ENCODE measurements around the gene CAPZA3. TPM values are rescaled to one million over a fixed set of nuclear protein-coding genes. Genes with fewer than 3 reads are reported as not detected.
"Not testable (repeated sequence)": the region's sequence is repeated elsewhere in the genome, so short reads cannot be mapped to it uniquely, and the experiment has no call there.

CAPZA3 gene
- total RNA-seq, 2 donors from 2014 or later, result not detected

- intact Hi-C loops (cut with DNase I), result no loop called here
- H3K27ac ChIP-seq, result no peak overlapping the region
- no peaks in the 10 kb centered on the region for H3K27me3 ChIP-seq
- no peaks in the 10 kb centered on the region for H3K36me3 ChIP-seq (replicated peaks in 1 of 2; ENCODE audit: insufficient read depth in 1 of 2, low read depth in 2 of 2)
- H3K4me3 ChIP-seq, result no peak overlapping the region
- DNase-seq (no peak), ATAC-seq (no peak)
- H3K9me3 ChIP-seq, result no peaks in the 10 kb centered on the region
- TF ChIP-seq POLR2A (IDR thresholded peaks at IDR 0.05) (no peak), CTCF (IDR thresholded peaks at IDR 0.05) (no peak)
- 53 to 74% methylated on average over 1 of the region's 1 CpG for WGBS, 2 donors
- no peaks in the 10 kb centered on the region for H3K4me1 ChIP-seq
Measured at GRCh38 chr12:18755341-18755740, 17.4 kb downstream of the CAPZA3 start.

DNA sequence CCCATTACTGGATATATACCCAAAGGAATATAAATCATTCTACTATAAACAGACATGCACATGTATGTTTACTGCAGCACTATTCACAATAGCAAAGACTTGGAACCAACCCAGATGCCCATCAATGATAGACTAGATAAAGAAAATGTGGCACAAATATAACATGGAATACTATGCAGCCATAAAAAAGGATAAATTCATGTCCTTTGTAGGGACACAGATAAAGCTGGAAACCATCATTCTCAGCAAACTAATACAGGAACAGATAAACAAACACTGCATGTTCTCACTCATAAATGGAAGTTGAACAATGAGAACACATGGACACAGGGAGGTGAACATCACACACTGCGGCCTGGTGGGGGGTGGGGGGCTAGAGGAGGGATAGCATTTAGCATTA is 28.6 kb downstream of the CAPZA3 start:
- H3K4me1 ChIP-seq; DNase-seq; ATAC-seq; H3K27me3 ChIP-seq; H3K4me3 ChIP-seq; intact Hi-C loops (cut with DNase I); H3K36me3 ChIP-seq (replicated peaks in 1 of 2; ENCODE audit: insufficient read depth in 1 of 2, low read depth in 2 of 2); H3K9me3 ChIP-seq; H3K27ac ChIP-seq: not testable (repeated sequence)
- WGBS, 2 donors, result 73 to 78% methylated on average over 1 of the region's 1 CpG

DNA sequence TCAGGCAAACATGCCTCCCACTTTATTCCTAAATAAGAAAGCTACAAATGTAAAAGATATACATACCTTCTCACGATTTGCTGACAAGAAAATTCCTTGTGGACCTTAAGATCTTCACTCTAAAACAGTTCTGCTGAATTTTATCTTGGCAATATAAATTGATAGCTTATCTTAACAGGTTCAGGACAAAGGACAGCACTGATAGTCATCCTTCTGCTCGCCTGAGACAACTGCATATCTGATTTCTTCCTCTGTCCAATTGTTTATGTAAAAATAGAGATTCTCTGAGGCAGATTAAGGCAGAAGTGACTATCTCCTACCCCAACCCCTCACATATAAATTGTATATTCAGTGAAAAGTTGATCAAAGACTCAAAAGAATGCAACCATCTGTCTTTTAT is 44.9 kb downstream of the CAPZA3 start:
- Histone ChIP-seq H3K4me3 (no peak overlapping the region), H3K27ac (no peak overlapping the region), H3K4me1 (no peaks in the 10 kb centered on the region), H3K27me3 (no peaks in the 10 kb centered on the region), H3K9me3 (no peaks in the 10 kb centered on the region), H3K36me3 (replicated peaks in 1 of 2; ENCODE audit: insufficient read depth in 1 of 2, low read depth in 2 of 2) (no peaks in the 10 kb centered on the region)
- intact Hi-C loops (cut with DNase I), result no loop called here
- no peak for ATAC-seq
- 33 to 48% methylated on average over 2 of the region's 2 CpGs for WGBS, 2 donors
- no peak for TF ChIP-seq POLR2A (IDR thresholded peaks at IDR 0.05)
- no peak for TF ChIP-seq CTCF (IDR thresholded peaks at IDR 0.05)
- DNase-seq, result no peak

GRCh38 chr12:18785465-18785864 is 47.5 kb downstream of the CAPZA3 start:
- intact Hi-C loops (cut with DNase I); H3K27me3 ChIP-seq; H3K36me3 ChIP-seq (replicated peaks in 1 of 2; ENCODE audit: insufficient read depth in 1 of 2, low read depth in 2 of 2); H3K9me3 ChIP-seq; H3K4me3 ChIP-seq; H3K4me1 ChIP-seq; DNase-seq; H3K27ac ChIP-seq; ATAC-seq: not testable (repeated sequence)
- 86 to 88% methylated on average over 6 to 8 of the region's 8 CpGs for WGBS, 2 donors

Other genes with a start within 250 kb of the CAPZA3 start
- not detected for gene PLCZ1, start 107 bp upstream of the CAPZA3 start, total RNA-seq